SK-N-SH (cell line): ENCODE data around the gene BEX3. TPM values are rescaled to one million over a fixed set of nuclear protein-coding genes. Genes with fewer than 3 reads are reported as not detected.
A peak's percentile ranks its signal among the peaks of the same experiment; 100 is the strongest.

ENCODE experiments used
- CTCF ChIA-PET: fragments of 300-600, 350-600 bp; formaldehyde crosslinking; extraction: SDS; loops from one replicate; lab custom pipeline; 2021; lab: Yijun Ruan, JAX
- POLR2A ChIA-PET: fragments of 350-600 bp; sonication (Branson Sonifier 250); formaldehyde crosslinking; extraction: SDS; loops from one replicate; lab custom pipeline; 2020; ENCODE audit warnings: antibody characterized with exemption, inconsistent platforms; lab: Yijun Ruan, JAX
- DNase-seq: peaks from one replicate; pipeline ENCODE4 v3.0.0; 2012
- H2AFZ ChIP-seq: fragments of 200-600 bp; sonication (generic); 2 replicates; pipeline ENCODE4 v1.8.1; 2016; ENCODE audit warnings: antibody characterized with exemption, mild to moderate bottlenecking, low read depth
- H3F3A ChIP-seq: fragments of 200-600 bp; sonication (generic); replicated peaks from 2 replicates; pipeline ENCODE3; 2016; ENCODE audit warnings: antibody characterized with exemption, mild to moderate bottlenecking; ENCODE audit not compliant: insufficient read depth
- H3K27ac ChIP-seq, 2 experiments: fragments of 200-500 bp in 1 of 2; fragments of 200-600 bp in 1 of 2; sonication (Bioruptor generic) in 1 of 2; sonication (generic), shearing (Covaris generic) in 1 of 2; 2 replicates each; pipeline versions ENCODE4 v1.5.1 to v1.6.1; 2014 to 2016; ENCODE audit warnings: low read depth in 2 of 2, inconsistent platforms in 1 of 2, low read length in 1 of 2, mild to moderate bottlenecking in 1 of 2, mixed read lengths in 1 of 2
- H3K27me3 ChIP-seq: fragments of 200-600 bp; sonication (generic), shearing (Covaris generic); 2 replicates; pipeline ENCODE4 v1.6.1; 2016; ENCODE audit warnings: mixed run types; ENCODE audit not compliant: insufficient read depth
- H3K36me3 ChIP-seq, 2 experiments: fragments of 200-500 bp in 1 of 2; fragments of 200-600 bp in 1 of 2; sonication (Bioruptor generic) in 1 of 2; sonication (generic) in 1 of 2; replicated peaks in 1 of 2; 2 replicates each; pipeline versions ENCODE3 to v1.5.1; 2014 to 2016; ENCODE audit warnings: low read length in 1 of 2, mild to moderate bottlenecking in 1 of 2; ENCODE audit not compliant: insufficient read depth in 2 of 2, control insufficient read depth in 1 of 2
- H3K4me1 ChIP-seq, 2 experiments: fragments of 200-500 bp in 1 of 2; fragments of 200-600 bp in 1 of 2; sonication (Bioruptor generic) in 1 of 2; sonication (generic), shearing (Covaris generic) in 1 of 2; 2 replicates each; pipeline versions ENCODE4 v1.5.1 to v1.6.1; 2014 to 2016; ENCODE audit warnings: low read depth in 1 of 2, low read length in 1 of 2, mixed run types in 1 of 2; ENCODE audit not compliant: insufficient read depth in 2 of 2, control insufficient read depth in 1 of 2
- H3K4me2 ChIP-seq: fragments of 200-600 bp; sonication (generic), shearing (Covaris generic); 2 replicates; pipeline ENCODE4 v1.6.1; 2017; ENCODE audit warnings: mixed run types
- H3K4me3 ChIP-seq, 2 experiments: fragments of 200-500 bp in 1 of 2; fragments of 200-600 bp in 1 of 2; sonication (Bioruptor generic) in 1 of 2; sonication (generic), shearing (Covaris generic) in 1 of 2; 2 replicates each; pipeline versions ENCODE4 v1.5.1 to v1.8.1; 2014 to 2016; ENCODE audit warnings: low read depth in 2 of 2, inconsistent platforms in 1 of 2, low read length in 1 of 2, mild to moderate bottlenecking in 1 of 2, mixed read lengths in 1 of 2, moderate library complexity in 1 of 2
- H3K79me2 ChIP-seq: fragments of 200-600 bp; sonication (generic); 2 replicates; pipeline ENCODE4 v1.8.1; 2017; ENCODE audit warnings: mild to moderate bottlenecking; ENCODE audit not compliant: insufficient read depth
- H3K9ac ChIP-seq: fragments of 200-600 bp; sonication (generic); 2 replicates; pipeline ENCODE4 v1.6.1; 2017; ENCODE audit warnings: mixed run types
- H3K9me2 ChIP-seq: fragments of 200-600 bp; sonication (generic); 2 replicates; pipeline ENCODE4 v1.6.1; 2017; ENCODE audit warnings: mixed run types
- H3K9me3 ChIP-seq: fragments of 200-600 bp; sonication (generic); 2 replicates; pipeline ENCODE4 v1.6.1; 2017; ENCODE audit warnings: mixed run types, mild to moderate bottlenecking, moderate library complexity
- H4K20me1 ChIP-seq: fragments of 200-600 bp; sonication (generic); 2 replicates; pipeline ENCODE4 v1.6.1; 2017; ENCODE audit warnings: mild to moderate bottlenecking, mixed run types; ENCODE audit not compliant: insufficient read depth
- FOSL2 ChIP-seq: IDR thresholded peaks from 2 replicates; pipeline ENCODE4 v1.4.0; 2012; ENCODE audit warnings: low read depth, mild to moderate bottlenecking, moderate library complexity, borderline replicate concordance
- GATA2 ChIP-seq: sonication (generic); formaldehyde crosslinking; IDR thresholded peaks from 2 replicates; pipeline ENCODE4 v1.5.0; 2020; ENCODE audit warnings: mild to moderate bottlenecking, missing genetic modification reagents
- JUND ChIP-seq: IDR thresholded peaks from 2 replicates; pipeline ENCODE4 v1.4.0; 2012
- PBX3 ChIP-seq: IDR thresholded peaks from 2 replicates; pipeline ENCODE4; 2012
- POLR2AphosphoS5 ChIP-seq: IDR thresholded peaks from 2 replicates; pipeline ENCODE4 v1.6.1; 2012; ENCODE audit warnings: low read depth, low read length
- RFX5 ChIP-seq: IDR thresholded peaks from 2 replicates; pipeline ENCODE4 v1.6.1; 2012; ENCODE audit warnings: mild to moderate bottlenecking, improper control_type of control experiment, low read length
- SMC3 ChIP-seq: IDR thresholded peaks from 2 replicates; pipeline ENCODE4 v1.6.1; 2012; ENCODE audit warnings: low read depth, low read length, improper control_type of control experiment
- TAF1 ChIP-seq: IDR thresholded peaks from 2 replicates; pipeline ENCODE4 v1.6.1; 2012; ENCODE audit warnings: low read depth, mild to moderate bottlenecking, low read length, moderate library complexity, borderline replicate concordance
- TCF12 ChIP-seq: IDR thresholded peaks from 2 replicates; pipeline ENCODE4 v1.4.0; 2012
- USF1 ChIP-seq: IDR thresholded peaks from 2 replicates; pipeline ENCODE4 v1.4.0; 2012; ENCODE audit warnings: low read depth, borderline replicate concordance
- WGBS: methylation state at CpG from one replicate; pipeline ENCODE4 v1.1.6; 2017; ENCODE audit warnings: low lambda C conversion rate; 5-methylcytosine and 5-hydroxymethylcytosine counted together
- polyA plus RNA-seq, 3 experiments: library from polyadenylated mRNA; depleted of rRNA; stranded (reverse); fragments of >200 nt; gene quantifications; 2 replicates each; pipeline ENCODE4 v1.2.3, GENCODE V29; 2012

Gene BEX3
- polyA plus RNA-seq, 1 of the 3 experiments (the other 2 are of a cell fraction): 392 TPM

GRCh38 chrX:103397707-103398106 is 21.4 kb downstream of the BEX3 start:
- Histone ChIP-seq H3K79me2 (no peaks in the 10 kb centered on the region), H3K4me2 (no peak overlapping the region)
- CTCF ChIA-PET: interaction anchor here (0.6 kb wide), 1 partner anchor 252 kb away, joined by 4 read pairs; no protein-coding TSS in a partner anchor

GRCh38 chrX:103398421-103398864 is 22.1 kb downstream of the BEX3 start:
- H3K9ac ChIP-seq: no peak overlapping the region; the same call in 1 of the 2 replicates
- CTCF ChIA-PET: interaction anchor here (0.6 kb wide), 1 partner anchor 251 kb away, joined by 4 read pairs; no protein-coding TSS in a partner anchor
- no peaks in the 10 kb centered on the region for H3F3A ChIP-seq
- H3K27me3 ChIP-seq: no peaks in the 10 kb centered on the region; the same call in 1 of the 2 replicates
- H3K4me2 ChIP-seq: no peak overlapping the region
- peak overlapping the region; percentile 45; the same call in 1 of the 2 replicates for H2AFZ ChIP-seq
- peak overlapping the region in 1 of 2 experiments; percentile 81; a peak in 2 of 4 replicates for H3K27ac ChIP-seq
- WGBS: 8% methylated on average over 1 of the region's 1 CpG
- TF ChIP-seq PBX3: no peak
- peak; percentile 42; the same call in 1 of the 2 replicates for TF ChIP-seq JUND
- peak; percentile 15; the same call in 1 of the 2 replicates for TF ChIP-seq TCF12
- TF ChIP-seq FOSL2: peak; percentile 62; the same call in 1 of the 2 replicates
- TF ChIP-seq, all 33 proteins: peak for 3
- POLR2A ChIA-PET: no interaction called here
- Histone ChIP-seq H4K20me1 (no peaks in the 10 kb centered on the region), H3K36me3 (no peaks in the 10 kb centered on the region), H3K4me1 (no peaks in the 10 kb centered on the region), H3K4me3 (no peak overlapping the region), H3K9me2 (no peaks in the 10 kb centered on the region), H3K9me3 (no peaks in the 10 kb centered on the region), H3K79me2 (no peaks in the 10 kb centered on the region)
- no peak for DNase-seq

More at GRCh38 chrX:103397707-103398106, 21.4 kb downstream of the BEX3 start:
- no peaks in the 10 kb centered on the region for H4K20me1 ChIP-seq
- H2AFZ ChIP-seq: no peak overlapping the region
- POLR2A ChIA-PET: no interaction called here
- peaks cover 4% of the 10 kb centered on the region for H3F3A ChIP-seq
- no peak overlapping the region for H3K4me3 ChIP-seq
- 67% methylated on average over 4 of the region's 4 CpGs for WGBS
- H3K9me3 ChIP-seq: no peaks in the 10 kb centered on the region
- H3K9ac ChIP-seq: no peak overlapping the region
- no peaks in the 10 kb centered on the region for H3K36me3 ChIP-seq
- TF ChIP-seq GATA2 (CRISPR knock-in tag) (no peak), POLR2AphosphoS5 (no peak), RFX5 (no peak), PBX3 (no peak), TAF1 (no peak), JUND (no peak), SMC3 (no peak), USF1 (no peak)
- DNase-seq: no peak
- H3K9me2 ChIP-seq: no peaks in the 10 kb centered on the region
- no peaks in the 10 kb centered on the region; the same call in 1 of the 2 replicates for H3K27me3 ChIP-seq
- H3K27ac ChIP-seq: peak overlapping the region in 1 of 2 experiments; percentile 81; a peak in 2 of 4 replicates
- no peaks in the 10 kb centered on the region for H3K4me1 ChIP-seq
